ENCODE data around the gene FRMD6. TPM values are rescaled to one million over a fixed set of nuclear protein-coding genes. Genes with fewer than 3 reads are reported as not detected.

The FRMD6 gene
- total and polyA plus RNA-seq, 7 donors = 1.6 to 85.6 (median 38.3) TPM

DNA sequence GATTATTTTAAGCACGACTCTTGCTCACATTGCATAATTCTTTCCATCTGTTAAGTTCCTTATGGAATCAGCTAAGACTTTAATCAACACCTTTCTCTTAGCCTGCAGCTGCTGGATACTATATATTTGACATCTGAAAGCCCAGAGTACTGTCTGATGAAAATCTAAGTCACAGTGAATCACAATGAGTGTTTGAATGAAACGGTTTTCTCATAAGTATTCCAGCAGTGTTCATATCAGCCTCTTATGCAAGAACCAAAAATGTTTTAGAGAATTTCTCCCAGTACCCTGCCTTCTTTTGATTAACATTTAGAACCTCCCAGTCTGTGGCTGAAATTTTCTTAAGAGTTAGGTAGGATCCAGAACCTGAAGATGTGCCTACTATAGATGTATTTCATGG, 55.6 kb downstream of the FRMD6 start:
- Histone ChIP-seq H3K4me3 (no peak overlapping the region), H3K4me1 (no peaks in the 10 kb centered on the region), H3K9me3 (no peaks in the 10 kb centered on the region), H3K27ac (no peak overlapping the region), H3K36me3 (peaks cover 9 to 85% (median 22%) of the 10 kb centered on the region in 4 donors), H3K27me3 (no peaks in the 10 kb centered on the region)
- WGBS, 2 donors = 79 to 85% methylated on average over 2 of the region's 2 CpGs
- DNase-seq = no peak
- TF ChIP-seq POLR2A (IDR thresholded peaks at IDR 0.05) (no peak), EP300 (IDR thresholded peaks at IDR 0.05) (no peak), POLR2AphosphoS5 (IDR thresholded peaks at IDR 0.05) (no peak)
- TF ChIP-seq, protein P1, sequence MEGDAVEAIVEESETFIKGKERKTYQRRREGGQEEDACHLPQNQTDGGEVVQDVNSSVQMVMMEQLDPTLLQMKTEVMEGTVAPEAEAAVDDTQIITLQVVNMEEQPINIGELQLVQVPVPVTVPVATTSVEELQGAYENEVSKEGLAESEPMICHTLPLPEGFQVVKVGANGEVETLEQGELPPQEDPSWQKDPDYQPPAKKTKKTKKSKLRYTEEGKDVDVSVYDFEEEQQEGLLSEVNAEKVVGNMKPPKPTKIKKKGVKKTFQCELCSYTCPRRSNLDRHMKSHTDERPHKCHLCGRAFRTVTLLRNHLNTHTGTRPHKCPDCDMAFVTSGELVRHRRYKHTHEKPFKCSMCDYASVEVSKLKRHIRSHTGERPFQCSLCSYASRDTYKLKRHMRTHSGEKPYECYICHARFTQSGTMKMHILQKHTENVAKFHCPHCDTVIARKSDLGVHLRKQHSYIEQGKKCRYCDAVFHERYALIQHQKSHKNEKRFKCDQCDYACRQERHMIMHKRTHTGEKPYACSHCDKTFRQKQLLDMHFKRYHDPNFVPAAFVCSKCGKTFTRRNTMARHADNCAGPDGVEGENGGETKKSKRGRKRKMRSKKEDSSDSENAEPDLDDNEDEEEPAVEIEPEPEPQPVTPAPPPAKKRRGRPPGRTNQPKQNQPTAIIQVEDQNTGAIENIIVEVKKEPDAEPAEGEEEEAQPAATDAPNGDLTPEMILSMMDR (IDR thresholded peaks at IDR 0.05) = no peak
- intact Hi-C loops (cut with DNase I) = no loop called here

DNA sequence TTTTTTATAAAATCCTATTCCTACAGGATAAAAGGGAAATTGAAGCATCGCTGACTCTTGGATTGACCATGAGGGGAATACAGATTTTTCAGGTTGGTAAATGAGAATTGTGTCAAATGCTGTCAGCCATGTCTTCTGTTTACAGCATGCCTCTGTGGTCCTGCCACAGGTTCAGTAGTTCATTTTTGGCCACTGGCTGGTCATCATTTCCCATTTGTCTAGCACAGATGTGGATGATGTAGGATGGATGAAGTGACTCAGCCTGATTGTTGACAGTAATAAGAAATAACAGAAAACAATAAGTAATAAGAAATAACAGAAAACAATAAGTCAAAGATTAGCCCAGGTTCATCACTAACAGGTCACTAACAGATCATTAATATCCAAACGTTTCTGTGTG, 59.8 kb downstream of the FRMD6 start:
- no peak for DNase-seq
- no peaks in the 10 kb centered on the region for H3K27me3 ChIP-seq
- H3K36me3 ChIP-seq = peaks cover 2 to 63% (median 12%) of the 10 kb centered on the region in 4 donors
- no peaks in the 10 kb centered on the region for H3K4me1 ChIP-seq
- no peaks in the 10 kb centered on the region for H3K9me3 ChIP-seq
- TF ChIP-seq, protein P1 (IDR thresholded peaks at IDR 0.05) = no peak
- no peak for TF ChIP-seq POLR2AphosphoS5 (IDR thresholded peaks at IDR 0.05)
- TF ChIP-seq EP300 (IDR thresholded peaks at IDR 0.05) = no peak
- intact Hi-C loops (cut with DNase I) = no loop called here
- WGBS, 2 donors = 79 to 88% methylated on average over 2 of the region's 2 CpGs
- no peak overlapping the region for H3K27ac ChIP-seq
- no peak overlapping the region for H3K4me3 ChIP-seq

DNA sequence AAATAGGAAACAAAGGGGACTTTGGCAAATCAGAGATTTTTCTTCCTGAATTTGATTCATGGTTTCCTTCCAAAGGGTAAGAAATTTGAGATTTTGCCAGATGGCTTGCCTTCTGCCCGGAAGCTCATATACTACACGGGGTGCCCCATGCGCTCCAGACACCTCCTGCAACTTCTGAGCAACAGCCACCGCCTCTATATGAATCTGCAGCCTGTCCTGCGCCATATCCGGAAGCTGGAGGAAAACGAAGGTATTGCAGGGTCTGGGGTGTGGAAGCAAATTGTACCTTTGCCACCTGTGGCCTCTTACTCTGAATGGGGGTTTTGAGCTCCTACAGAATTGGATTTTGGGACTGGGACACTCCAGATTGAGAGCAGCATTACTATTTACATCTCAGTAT, 63.5 kb downstream of the FRMD6 start:
- Histone ChIP-seq H3K4me3 (no peak overlapping the region), H3K9me3 (no peaks in the 10 kb centered on the region), H3K36me3 (peaks cover 4 to 61% (median 21%) of the 10 kb centered on the region in 4 donors), H3K4me1 (no peaks in the 10 kb centered on the region), H3K27ac (no peak overlapping the region), H3K27me3 (no peaks in the 10 kb centered on the region)
- no peak for DNase-seq
- intact Hi-C loops (cut with DNase I) = no loop called here
- WGBS, 2 donors = 60 to 72% methylated on average over 7 of the region's 7 CpGs
- TF ChIP-seq POLR2A (IDR thresholded peaks at IDR 0.05) (no peak), POLR2AphosphoS5 (IDR thresholded peaks at IDR 0.05) (no peak), EP300 (IDR thresholded peaks at IDR 0.05) (no peak)
- TF ChIP-seq, protein P1 (IDR thresholded peaks at IDR 0.05) = no peak

DNA sequence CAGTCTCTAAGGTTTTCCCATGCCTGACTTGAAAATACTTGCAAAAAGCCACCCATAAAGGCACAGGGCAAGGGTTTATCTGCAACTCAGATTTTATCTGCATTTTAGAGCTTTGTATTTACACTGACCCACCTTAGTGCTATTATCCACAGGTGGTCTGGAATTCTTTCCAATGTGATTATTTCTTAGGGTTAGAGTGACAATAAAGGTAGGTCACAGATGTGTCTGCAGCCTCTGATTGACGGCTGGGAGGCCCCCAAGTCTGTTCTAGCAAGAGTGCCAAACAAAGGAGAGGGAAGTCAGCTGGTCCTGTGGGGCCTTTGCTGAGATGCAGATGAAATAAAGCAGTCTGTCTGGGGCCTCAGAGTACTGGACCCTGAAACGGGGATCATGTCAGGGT, 64.0 kb downstream of the FRMD6 start:
- Histone ChIP-seq H3K4me3 (no peak overlapping the region), H3K27me3 (no peaks in the 10 kb centered on the region), H3K27ac (no peak overlapping the region), H3K9me3 (no peaks in the 10 kb centered on the region), H3K4me1 (no peaks in the 10 kb centered on the region), H3K36me3 (peaks cover 8 to 66% (median 26%) of the 10 kb centered on the region in 4 donors)
- intact Hi-C loops (cut with DNase I) = no loop called here
- TF ChIP-seq EP300 (IDR thresholded peaks at IDR 0.05) (no peak), POLR2A (IDR thresholded peaks at IDR 0.05) (no peak), POLR2AphosphoS5 (IDR thresholded peaks at IDR 0.05) (no peak)
- TF ChIP-seq, protein P1 (IDR thresholded peaks at IDR 0.05) = no peak
- WGBS, 2 donors = 44 to 57% methylated on average over 2 of the region's 2 CpGs
- DNase-seq = no peak

DNA sequence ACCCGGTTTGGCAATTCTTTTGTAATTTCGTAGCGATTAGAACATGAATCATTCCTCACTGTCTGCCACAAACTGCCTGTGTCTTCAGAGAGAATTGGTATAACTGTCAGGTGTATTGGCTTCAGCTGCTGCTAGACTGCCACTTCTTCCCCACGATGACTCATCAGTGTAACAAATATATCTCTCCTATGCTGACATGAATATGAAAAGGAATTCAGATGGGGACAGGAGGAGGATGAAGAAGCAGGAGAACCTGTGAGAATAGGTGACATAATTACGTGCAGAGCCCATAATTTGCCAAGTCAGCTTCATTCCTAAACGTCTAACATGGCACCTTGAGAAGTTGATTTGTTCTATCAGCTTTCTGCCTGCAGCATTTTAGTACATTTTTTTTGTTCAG, 64.9 kb downstream of the FRMD6 start:
- H3K9me3 ChIP-seq = no peaks in the 10 kb centered on the region
- peaks cover 13 to 71% (median 30%) of the 10 kb centered on the region in 4 donors for H3K36me3 ChIP-seq
- intact Hi-C loops (cut with DNase I) = no loop called here
- WGBS, 2 donors = 54 to 81% methylated on average over 6 of the region's 6 CpGs
- DNase-seq = no peak
- H3K4me3 ChIP-seq = no peak overlapping the region
- no peak overlapping the region for H3K27ac ChIP-seq
- TF ChIP-seq EP300 (IDR thresholded peaks at IDR 0.05) (no peak), POLR2AphosphoS5 (IDR thresholded peaks at IDR 0.05) (no peak), POLR2A (IDR thresholded peaks at IDR 0.05) (no peak)
- TF ChIP-seq, protein P1 (IDR thresholded peaks at IDR 0.05) = no peak
- no peaks in the 10 kb centered on the region for H3K4me1 ChIP-seq
- no peaks in the 10 kb centered on the region for H3K27me3 ChIP-seq
